Vein endothelial cell (primary cell): Measurements from ENCODE around the gene ABI3BP. TPM values are rescaled to one million over a fixed set of nuclear protein-coding genes. Genes with fewer than 3 reads are reported as not detected.

Experiments
- small RNA-seq: library from RNA; depleted of rRNA; stranded (forward); fragments of <200 nt; gene quantifications from one replicate; pipeline ENCODE3, GENCODE V24; 2012
- total RNA-seq: library from RNA; depleted of rRNA; stranded (reverse); fragments of >200 nt; gene quantifications from 2 replicates; pipeline ENCODE4 v1.2.3, GENCODE V29; 2012

Gene ABI3BP
- total RNA-seq, result 16.7 and 44.4 TPM in 2 replicates

GRCh38 chr3:100993309-100993708 lies at the start of gene ABI3BP:
TSS of gene ABI3BP (minus strand) at chr3:100993421. CDS start at chr3:100993384, 37 bp downstream.

GRCh38 chr3:100708989-100709841 lies 284.0 kb downstream of the ABI3BP start, which contains the start of gene TFG:
TSS of gene TFG (plus strand) at chr3:100709494. CDS start at chr3:100713686, 4,192 bp downstream.

Small RNA genes lying within 50 kb of the gene (small RNA-seq; reads per million reads assigned to genes)
- gene RNU6-865P, result not detected
